Neural progenitor cell (in vitro differentiated cells): ENCODE data around the gene ACAP2.

Experiments
- EZH2 ChIP-seq: fragments of 200-600 bp; sonication (generic); IDR thresholded peaks from 2 replicates; pipeline ENCODE4 v1.6.1; 2017; ENCODE audit warnings: antibody characterized with exemption, mild to moderate bottlenecking, moderate library complexity
- TF ChIP-seq, protein P1 (sequence below): fragments of 200-600 bp; sonication (generic); IDR thresholded peaks from 2 replicates; pipeline ENCODE4 v1.5.1; 2017; ENCODE audit warnings: antibody characterized with exemption, mild to moderate bottlenecking

DNA sequence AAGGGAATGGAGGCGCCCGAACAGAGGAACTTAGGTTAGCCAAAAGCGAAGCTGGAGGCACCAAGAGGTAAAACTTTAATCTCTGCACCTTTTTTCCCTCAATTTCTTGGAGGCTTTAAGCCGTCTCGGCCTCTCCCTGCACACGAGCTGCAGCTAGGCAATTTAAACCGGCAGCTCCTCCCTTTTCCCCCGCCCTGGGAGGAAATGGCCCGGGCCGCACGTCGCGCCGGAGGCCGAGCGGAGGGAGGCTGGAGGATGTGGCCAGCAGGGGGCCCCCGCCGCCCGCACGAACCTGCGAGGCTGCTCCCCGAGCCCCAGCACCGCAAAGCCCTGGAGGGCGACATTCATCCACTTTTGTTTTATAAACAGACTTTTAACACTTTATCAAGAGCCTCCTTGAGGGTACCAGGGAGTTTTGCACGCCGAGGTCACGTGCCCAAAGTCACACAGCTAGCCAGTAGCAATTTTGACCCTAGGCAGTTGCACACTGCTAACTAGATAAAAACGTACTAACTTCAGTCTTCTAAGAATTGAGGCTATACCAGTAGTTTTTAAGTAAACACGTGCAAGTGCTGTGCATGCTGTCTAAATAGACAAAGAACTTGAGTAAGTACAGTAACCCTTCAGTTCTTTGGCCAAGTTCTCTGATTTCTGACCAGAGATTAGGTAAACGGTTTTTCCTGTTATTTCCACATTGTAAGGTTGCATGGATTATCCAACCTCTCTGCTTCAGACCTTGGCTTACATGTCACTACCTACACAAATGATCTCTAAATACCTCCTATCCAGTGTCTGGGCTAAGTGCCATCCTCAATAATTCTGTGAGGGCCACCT lies 171.2 kb downstream of the ACAP2 start:
- TF ChIP-seq EZH2, result peak; percentile 6
- TF ChIP-seq, protein P1, sequence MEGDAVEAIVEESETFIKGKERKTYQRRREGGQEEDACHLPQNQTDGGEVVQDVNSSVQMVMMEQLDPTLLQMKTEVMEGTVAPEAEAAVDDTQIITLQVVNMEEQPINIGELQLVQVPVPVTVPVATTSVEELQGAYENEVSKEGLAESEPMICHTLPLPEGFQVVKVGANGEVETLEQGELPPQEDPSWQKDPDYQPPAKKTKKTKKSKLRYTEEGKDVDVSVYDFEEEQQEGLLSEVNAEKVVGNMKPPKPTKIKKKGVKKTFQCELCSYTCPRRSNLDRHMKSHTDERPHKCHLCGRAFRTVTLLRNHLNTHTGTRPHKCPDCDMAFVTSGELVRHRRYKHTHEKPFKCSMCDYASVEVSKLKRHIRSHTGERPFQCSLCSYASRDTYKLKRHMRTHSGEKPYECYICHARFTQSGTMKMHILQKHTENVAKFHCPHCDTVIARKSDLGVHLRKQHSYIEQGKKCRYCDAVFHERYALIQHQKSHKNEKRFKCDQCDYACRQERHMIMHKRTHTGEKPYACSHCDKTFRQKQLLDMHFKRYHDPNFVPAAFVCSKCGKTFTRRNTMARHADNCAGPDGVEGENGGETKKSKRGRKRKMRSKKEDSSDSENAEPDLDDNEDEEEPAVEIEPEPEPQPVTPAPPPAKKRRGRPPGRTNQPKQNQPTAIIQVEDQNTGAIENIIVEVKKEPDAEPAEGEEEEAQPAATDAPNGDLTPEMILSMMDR, result peak; percentile 92
